Measurements from ENCODE around the gene TRAF3IP1. TPM values are rescaled to one million over a fixed set of nuclear protein-coding genes. Genes with fewer than 3 reads are reported as not detected.

Gene TRAF3IP1
- total and polyA plus RNA-seq, 2 of the 13 experiments (the other 11 are each of a cell fraction or from before 2014, with no cell fraction given) = 4.1 to 12.9 TPM

DNA sequence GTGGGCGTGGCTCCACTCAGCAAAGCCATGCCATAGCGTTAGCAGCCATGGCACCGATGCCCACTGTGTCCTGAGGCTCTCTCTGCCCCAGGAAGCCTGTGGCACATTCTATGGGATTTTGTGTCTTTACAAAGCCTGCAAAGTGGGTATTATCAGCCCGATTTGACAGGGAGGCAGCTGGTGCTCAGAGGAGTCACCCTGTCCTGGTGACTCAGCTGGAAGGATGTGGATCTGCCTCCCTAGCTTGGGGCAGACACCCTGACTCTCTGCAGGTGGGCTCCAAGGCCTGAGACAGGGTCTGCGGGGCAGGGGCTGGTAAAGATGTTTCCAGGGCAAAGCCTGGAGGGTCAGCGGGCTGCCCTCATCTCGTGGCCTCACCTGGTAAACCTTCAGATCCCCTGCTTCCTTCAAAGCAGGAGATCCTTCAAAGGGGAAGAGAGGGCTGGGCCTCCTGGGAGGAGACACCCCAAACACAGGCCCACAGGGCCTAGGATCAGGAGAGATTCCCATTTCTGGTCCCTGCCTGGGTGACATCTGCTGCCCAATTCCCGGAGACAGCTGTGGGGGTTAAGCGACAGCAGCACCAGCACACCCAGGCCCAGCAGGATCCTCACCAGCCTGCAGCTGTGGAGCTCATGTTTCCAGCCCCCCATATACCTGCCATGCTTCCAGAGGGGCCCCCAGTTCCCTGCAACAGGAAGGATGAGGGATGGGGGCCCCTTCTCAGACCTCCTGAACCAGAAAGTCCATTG, 103.4 kb downstream of the TRAF3IP1 start (continued):
- TF ChIP-seq ZBTB25 (CRISPR knock-in tag; IDR thresholded peaks at IDR 0.05) = no peak
- TF ChIP-seq ZFP36 (IDR thresholded peaks at IDR 0.05; ENCODE audit: borderline replicate concordance, low read depth, low read length, partially characterized antibody) = no peak
- no peak for TF ChIP-seq SRY (CRISPR knock-in tag; IDR thresholded peaks at IDR 0.05)
- TF ChIP-seq ZFP36L2 (CRISPR knock-in tag; IDR thresholded peaks at IDR 0.05) = no peak
- no peak for TF ChIP-seq ZSCAN31 (CRISPR knock-in tag; IDR thresholded peaks at IDR 0.05; ENCODE audit: low read depth)
- TF ChIP-seq SP140L (CRISPR knock-in tag; IDR thresholded peaks at IDR 0.05; ENCODE audit: borderline replicate concordance) = no peak
- no peak for TF ChIP-seq ZC3H4 (CRISPR knock-in tag; IDR thresholded peaks at IDR 0.05; ENCODE audit: borderline replicate concordance)
- TF ChIP-seq RBM39 (IDR thresholded peaks at IDR 0.05; ENCODE audit: low read depth, low read length, poor library complexity, severe bottlenecking) = no peak

GRCh38 chr2:238424313-238424700, 104.0 kb downstream of the TRAF3IP1 start:
- BruUV-seq (replicated peaks) = no TSS peak
- POLR2A ChIA-PET = no interaction called here
- Histone ChIP-seq H2AFZ (ENCODE audit: low read length) (no peak overlapping the region), H3K4me1 (ENCODE audit: insufficient read depth, low read length) (peaks cover 25% of the 10 kb centered on the region), H3K27ac (ENCODE audit: extremely low read length, insufficient read depth, low read length) (no peak overlapping the region), H3K9me3 (ENCODE audit: low read length) (no peaks in the 10 kb centered on the region), H3K36me3 (replicated peaks in 1 of 2; ENCODE audit: control insufficient read depth in 1 of 2, insufficient read depth in 2 of 2, low read length in 2 of 2) (no peaks in the 10 kb centered on the region), H3K9ac (ENCODE audit: insufficient read depth, low read depth, low read length) (no peak overlapping the region), H3K27me3 (ENCODE audit: control insufficient read depth in 1 of 2, insufficient read depth in 2 of 2, low read length in 2 of 2) (no peaks in the 10 kb centered on the region; a peak in 1 of 5 replicates), H3K4me2 (ENCODE audit: low read depth, low read length) (no peak overlapping the region), H3K4me3 (replicated peaks in 1 of 3; ENCODE audit: insufficient read depth in 1 of 3, low read depth in 2 of 3, low read length in 3 of 3) (no peak overlapping the region), H3K79me2 (ENCODE audit: insufficient read depth, low read length) (peaks cover 24% of the 10 kb centered on the region), H4K20me1 (ENCODE audit: insufficient read depth, low read length) (peaks cover 16% of the 10 kb centered on the region)
- intact Hi-C loops (cut with micrococcal nuclease; ENCODE audit: unreplicated experiment) (no loop called here), in situ Hi-C loops (cut with HindIII; ENCODE audit: extremely low pct_ligation_motif_present, low pct_unique_long_range_greater_than_20kb) (no loop called here)
- ATAC-seq (no peak), DNase-seq (ENCODE audit: low spot score) (no peak), FAIRE-seq (no peak)
- CTCF ChIA-PET (ENCODE audit: low intra/inter-chr PET ratio, low total read pairs) = no interaction called here
- WGBS (ENCODE audit: low lambda C conversion rate) = 88% methylated on average over 3 of the region's 3 CpGs
- TF ChIP-seq TBX3 (IDR thresholded peaks at IDR 0.05; ENCODE audit: borderline replicate concordance) = no peak
- TF ChIP-seq MYC (CRISPR knock-in tag; IDR thresholded peaks at IDR 0.05; ENCODE audit: borderline replicate concordance) = no peak
- TF ChIP-seq, protein P1, sequence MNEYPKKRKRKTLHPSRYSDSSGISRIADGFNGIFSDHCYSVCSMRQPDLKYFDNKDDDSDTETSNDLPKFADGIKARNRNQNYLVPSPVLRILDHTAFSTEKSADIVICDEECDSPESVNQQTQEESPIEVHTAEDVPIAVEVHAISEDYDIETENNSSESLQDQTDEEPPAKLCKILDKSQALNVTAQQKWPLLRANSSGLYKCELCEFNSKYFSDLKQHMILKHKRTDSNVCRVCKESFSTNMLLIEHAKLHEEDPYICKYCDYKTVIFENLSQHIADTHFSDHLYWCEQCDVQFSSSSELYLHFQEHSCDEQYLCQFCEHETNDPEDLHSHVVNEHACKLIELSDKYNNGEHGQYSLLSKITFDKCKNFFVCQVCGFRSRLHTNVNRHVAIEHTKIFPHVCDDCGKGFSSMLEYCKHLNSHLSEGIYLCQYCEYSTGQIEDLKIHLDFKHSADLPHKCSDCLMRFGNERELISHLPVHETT (CRISPR knock-in tag; conservative IDR thresholded peaks at IDR 0.05) = no peak
- TF ChIP-seq HMG20B (CRISPR knock-in tag; conservative IDR thresholded peaks at IDR 0.05) = no peak
- no peak for TF ChIP-seq MTF1 (CRISPR knock-in tag; IDR thresholded peaks at IDR 0.05)
- TF ChIP-seq MEF2D (CRISPR knock-in tag; IDR thresholded peaks at IDR 0.05) = no peak
- no peak for TF ChIP-seq KLF13 (CRISPR knock-in tag; IDR thresholded peaks at IDR 0.05)
- TF ChIP-seq REXO4 (CRISPR knock-in tag; IDR thresholded peaks at IDR 0.05; ENCODE audit: borderline replicate concordance) = no peak
- TF ChIP-seq ZBTB2 (CRISPR knock-in tag; IDR thresholded peaks at IDR 0.05; ENCODE audit: low read depth) = no peak
- TF ChIP-seq ZNF33B (CRISPR knock-in tag; IDR thresholded peaks at IDR 0.05) = no peak
